GM12801 (cell line): ENCODE data around the gene PTPRT.

Experiments used
- TF ChIP-seq, protein P1 (sequence below): IDR thresholded peaks from one replicate; pipeline ENCODE4 v1.5.1; 2011; ENCODE audit warnings: control low read depth; ENCODE audit not compliant: insufficient read length; ENCODE audit errors: extremely low read depth

PTPRT gene

DNA sequence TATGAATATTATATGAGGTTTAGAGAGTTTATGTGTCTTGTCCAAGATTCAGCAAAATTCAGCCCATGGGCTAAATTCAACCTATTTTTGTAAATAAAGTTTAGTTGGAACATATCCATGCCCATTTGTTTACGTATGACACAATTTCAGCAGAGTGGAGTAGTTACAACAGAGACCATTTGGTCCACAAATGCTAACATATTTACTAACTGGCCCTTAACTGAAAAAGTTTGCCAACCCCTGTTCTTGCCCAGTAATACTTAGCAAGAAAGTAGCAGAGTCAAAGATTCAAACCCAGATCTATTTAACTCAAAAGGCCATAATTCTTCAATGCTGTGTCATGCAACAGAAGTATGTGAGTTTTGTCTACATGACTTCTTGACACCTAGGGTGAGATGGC is 561.0 kb downstream of the PTPRT start:
- TF ChIP-seq, protein P1, sequence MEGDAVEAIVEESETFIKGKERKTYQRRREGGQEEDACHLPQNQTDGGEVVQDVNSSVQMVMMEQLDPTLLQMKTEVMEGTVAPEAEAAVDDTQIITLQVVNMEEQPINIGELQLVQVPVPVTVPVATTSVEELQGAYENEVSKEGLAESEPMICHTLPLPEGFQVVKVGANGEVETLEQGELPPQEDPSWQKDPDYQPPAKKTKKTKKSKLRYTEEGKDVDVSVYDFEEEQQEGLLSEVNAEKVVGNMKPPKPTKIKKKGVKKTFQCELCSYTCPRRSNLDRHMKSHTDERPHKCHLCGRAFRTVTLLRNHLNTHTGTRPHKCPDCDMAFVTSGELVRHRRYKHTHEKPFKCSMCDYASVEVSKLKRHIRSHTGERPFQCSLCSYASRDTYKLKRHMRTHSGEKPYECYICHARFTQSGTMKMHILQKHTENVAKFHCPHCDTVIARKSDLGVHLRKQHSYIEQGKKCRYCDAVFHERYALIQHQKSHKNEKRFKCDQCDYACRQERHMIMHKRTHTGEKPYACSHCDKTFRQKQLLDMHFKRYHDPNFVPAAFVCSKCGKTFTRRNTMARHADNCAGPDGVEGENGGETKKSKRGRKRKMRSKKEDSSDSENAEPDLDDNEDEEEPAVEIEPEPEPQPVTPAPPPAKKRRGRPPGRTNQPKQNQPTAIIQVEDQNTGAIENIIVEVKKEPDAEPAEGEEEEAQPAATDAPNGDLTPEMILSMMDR, result no peak

DNA sequence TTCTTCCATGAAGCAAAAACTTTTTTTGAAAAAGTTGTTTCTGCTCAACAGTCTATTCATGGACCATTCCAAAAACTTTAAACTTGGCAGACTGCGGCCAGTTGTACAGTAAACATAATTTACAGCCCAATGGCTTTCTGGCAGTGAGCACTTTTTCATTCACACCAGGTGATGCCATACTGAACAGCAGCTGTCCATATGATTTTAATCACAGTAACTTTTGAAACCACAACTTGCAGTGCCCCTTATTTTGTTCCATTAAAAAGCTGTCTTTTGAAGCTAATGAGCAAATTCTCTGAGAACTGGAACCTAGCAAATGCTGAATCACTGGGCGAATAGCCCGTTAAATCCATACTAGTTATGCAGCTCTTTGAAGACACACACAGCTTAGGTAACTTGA is 576.6 kb downstream of the PTPRT start:
- TF ChIP-seq, protein P1, result no peak

DNA sequence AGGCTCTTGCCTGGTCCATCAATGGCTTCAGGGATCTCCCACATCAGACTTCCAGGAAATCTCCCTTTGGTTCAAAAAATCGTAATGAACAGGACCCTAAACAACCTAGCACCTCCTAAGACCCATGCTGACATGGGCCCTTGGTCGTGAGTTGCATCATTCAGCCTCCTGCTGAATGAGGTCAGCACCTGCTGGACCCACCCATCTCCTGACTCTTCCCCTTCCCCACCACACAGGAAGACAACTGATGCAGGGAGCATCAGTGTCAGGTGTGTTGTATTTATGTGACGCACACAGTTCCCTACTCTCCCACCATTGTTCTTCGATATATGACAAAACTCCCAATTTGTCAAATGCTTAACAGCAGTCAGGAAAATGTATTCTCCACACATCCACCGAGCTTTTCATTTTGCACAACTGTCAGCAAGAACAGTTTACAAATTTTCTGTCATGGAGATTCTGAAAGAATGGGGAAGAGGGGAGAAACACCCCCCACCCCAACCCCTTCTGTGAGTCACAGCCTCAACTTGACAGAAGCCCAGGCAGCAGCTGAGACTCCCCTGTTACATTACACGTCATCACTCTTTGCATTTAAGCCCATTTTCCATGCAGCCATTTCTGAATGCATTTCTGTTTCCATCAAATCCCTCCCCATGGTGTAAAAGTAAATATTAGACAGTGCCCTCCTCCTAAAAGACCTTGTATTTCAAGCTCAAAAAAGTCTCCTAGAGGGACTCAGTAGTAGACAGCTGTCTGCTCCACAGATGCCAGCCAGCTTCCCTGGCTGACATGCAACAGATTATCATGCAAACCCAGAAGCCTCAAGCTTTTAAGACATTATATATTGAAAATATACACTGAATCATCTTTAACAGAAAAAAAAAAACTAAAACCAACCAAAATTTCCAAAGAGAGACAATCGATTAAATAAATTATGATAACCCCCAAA is 577.5 kb downstream of the PTPRT start:
- TF ChIP-seq, protein P1, result no peak

DNA sequence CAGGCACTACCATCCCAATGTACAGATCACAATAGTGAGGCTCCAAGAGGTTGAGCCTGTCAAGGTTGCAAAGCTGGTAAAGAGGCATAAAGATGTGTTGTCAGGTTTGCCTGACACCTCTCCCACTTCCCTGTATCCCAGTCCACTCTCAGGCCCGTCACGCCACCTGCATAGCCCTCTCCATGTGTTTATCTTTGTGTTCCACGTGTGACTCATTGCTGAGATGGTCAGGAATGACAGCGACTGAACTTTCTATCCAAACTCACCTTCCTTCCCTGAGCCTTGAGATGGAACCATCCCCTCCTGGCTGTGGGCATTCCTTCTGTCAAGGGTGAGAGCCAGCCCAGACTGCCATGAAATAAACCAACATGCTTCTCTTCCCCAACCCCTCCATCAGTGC is 578.3 kb downstream of the PTPRT start:
- TF ChIP-seq, protein P1, result no peak

DNA sequence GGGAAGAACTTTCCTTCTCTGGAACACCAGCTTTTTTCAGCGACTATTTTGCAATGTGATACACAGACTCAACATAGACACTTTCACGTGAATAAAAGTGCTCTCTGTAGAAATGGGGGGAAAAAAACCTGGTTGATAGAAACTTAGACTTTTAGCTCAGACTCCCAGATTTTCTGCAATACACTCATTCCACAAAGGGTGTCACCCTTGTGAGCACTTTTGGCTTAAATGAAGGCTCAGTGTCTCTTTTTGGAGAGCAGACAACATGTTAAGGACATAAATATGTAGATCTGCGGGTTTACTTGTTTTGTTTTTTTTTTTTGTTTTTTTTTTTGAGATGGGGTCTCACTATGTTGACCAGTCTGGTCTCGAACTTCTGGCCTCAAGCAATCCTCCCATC is 579.6 kb downstream of the PTPRT start:
- TF ChIP-seq, protein P1, result no peak

DNA sequence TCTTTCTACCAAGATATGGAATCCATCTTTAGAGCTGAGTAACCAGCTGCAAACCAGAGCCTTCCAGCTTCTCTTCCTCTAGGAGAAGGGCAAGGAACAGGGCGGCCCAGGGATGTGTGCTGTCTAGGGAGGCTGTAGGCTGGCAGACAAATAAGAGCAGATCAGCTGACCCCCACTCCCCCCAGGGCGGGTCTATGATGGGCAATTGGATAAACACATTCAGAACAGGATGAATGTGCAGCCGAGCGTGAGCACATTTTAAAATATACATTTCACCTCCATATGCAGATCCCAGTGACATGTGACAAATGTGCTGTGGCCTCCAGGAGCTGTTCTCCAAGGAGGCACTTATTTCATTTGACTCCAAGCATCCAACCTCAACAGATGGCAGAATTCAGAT is 580.1 kb downstream of the PTPRT start:
- TF ChIP-seq, protein P1, result no peak

DNA sequence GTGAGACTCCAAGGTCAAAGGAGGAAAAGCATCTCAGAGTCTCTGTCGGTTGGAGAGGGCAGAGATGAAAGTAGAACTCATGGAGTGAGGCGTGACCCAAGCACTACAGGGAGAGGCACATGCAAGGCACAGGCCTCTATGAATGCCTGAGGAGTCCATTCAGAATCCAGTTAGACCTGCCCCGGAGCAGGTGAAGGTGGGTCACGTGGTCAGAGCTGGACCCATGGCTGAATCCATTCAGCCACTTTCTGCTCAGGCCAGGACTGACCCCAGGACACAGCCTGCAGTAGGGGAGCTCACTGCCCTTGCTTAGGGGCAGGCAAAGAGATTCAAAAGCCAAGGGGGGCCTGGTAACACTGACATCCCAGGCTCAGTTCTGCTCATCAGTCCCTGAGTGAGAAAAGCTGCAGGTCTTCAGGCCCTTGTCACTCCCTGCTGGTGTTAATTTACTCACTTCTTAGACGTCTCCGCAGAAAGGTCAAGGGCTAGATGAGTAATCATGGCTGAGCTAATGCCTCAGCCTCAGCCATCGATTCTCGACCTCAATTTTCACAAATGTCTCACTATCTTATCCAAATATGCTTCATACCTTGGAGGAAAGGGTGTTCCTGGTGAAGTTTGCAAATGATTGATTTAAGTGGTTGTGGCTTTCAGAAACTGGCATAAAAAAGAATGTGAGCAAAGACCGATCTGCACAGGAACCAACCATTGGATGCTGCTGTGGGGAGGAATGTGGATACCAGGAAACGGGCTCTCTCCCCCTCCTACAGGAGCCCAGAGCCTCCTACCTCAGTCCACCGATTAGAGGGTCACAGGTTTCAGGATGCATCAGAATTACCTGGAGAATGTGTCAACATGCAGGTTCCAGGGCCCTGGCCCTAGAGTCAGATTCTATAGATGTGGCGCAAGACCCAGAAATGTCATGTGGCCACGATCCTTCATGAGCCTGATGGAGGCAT is 584.4 kb downstream of the PTPRT start:
- TF ChIP-seq, protein P1, result no peak
